ENCODE measurements around the gene PRKACA. TPM values are rescaled to one million over a fixed set of nuclear protein-coding genes. Genes with fewer than 3 reads are reported as not detected.

PRKACA gene
- total and polyA plus RNA-seq, 2 donors (not counting 1 experiment from before 2014, with no cell fraction given), result 43.6 to 67.4 TPM

DNA sequence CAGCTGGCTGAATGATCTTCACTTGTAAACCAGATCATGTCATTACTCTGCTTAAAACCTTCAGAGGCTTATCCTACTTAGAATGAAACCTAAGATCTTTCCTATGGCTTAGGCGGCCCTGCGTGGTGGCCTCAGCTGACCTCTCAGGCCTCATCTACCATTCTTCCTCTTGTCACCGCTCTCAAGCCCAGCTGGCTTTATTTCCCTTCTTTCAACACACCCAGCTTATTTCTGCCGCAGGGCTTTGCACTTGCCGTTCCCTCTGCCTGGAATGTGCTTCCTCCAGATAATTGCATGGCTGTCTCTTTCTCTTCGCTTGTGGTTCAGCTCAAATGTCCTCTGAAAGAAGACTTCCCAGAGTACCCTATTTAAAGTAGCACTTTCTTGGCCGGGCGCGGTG is 22.4 kb upstream of the PRKACA start:
- Histone ChIP-seq H3K36me3 (ENCODE audit: control insufficient read depth, insufficient read depth, low read length) (no peaks in the 10 kb centered on the region), H2AFZ (ENCODE audit: low read length) (no peak overlapping the region), H3K4me2 (ENCODE audit: extremely low read depth, insufficient read depth, low read length) (no peak overlapping the region), H3K4me1 (ENCODE audit: control insufficient read depth, extremely low read depth, insufficient read depth, low read length) (peaks cover 5% of the 10 kb centered on the region), H3K27ac (ENCODE audit: insufficient read depth, low read length) (no peak overlapping the region), H3K27me3 (ENCODE audit: control insufficient read depth, insufficient read depth, low read length) (no peaks in the 10 kb centered on the region), H3K9me3 (ENCODE audit: control insufficient read depth, insufficient read depth, low read depth, low read length) (no peaks in the 10 kb centered on the region), H3K79me2 (ENCODE audit: control insufficient read depth, insufficient read depth, low read length) (peaks cover 8% of the 10 kb centered on the region), H3K9ac (ENCODE audit: insufficient read depth, low read length) (no peak overlapping the region), H4K20me1 (ENCODE audit: control insufficient read depth, extremely low read depth, insufficient read depth, low read length) (no peaks in the 10 kb centered on the region), H3K4me3 (replicated peaks in 1 of 4; ENCODE audit: control extremely low read depth in 1 of 4, insufficient read depth in 1 of 4, low read depth in 3 of 4, low read length in 4 of 4) (no peak overlapping the region)
- no peak for DNase-seq (ENCODE audit: low read depth in 2 of 2)
- no peak for TF ChIP-seq EZH2 (IDR thresholded peaks at IDR 0.05; ENCODE audit: low read length, missing control alignments)
- TF ChIP-seq CTCF (conservative IDR thresholded peaks at IDR 0.05 in 1 of 2, IDR thresholded peaks at IDR 0.05 in 1 of 2; ENCODE audit: low read depth in 1 of 2, low read length in 2 of 2), result no peak

- peak overlapping the region; percentile 17 for H3K27ac ChIP-seq (ENCODE audit: insufficient read depth, low read length)
Observed at GRCh38 chr19:14138576-14139265, 21.2 kb upstream of the PRKACA start.

More at GRCh38 chr19:14138576-14139265, 21.2 kb upstream of the PRKACA start:
- Histone ChIP-seq H3K4me3 (replicated peaks in 1 of 4; ENCODE audit: control extremely low read depth in 1 of 4, insufficient read depth in 1 of 4, low read depth in 3 of 4, low read length in 4 of 4) (peak overlapping the region in 1 of 4 experiments; percentile 1), H3K9me3 (ENCODE audit: control insufficient read depth, insufficient read depth, low read depth, low read length) (no peaks in the 10 kb centered on the region), H2AFZ (ENCODE audit: low read length) (no peak overlapping the region), H3K36me3 (ENCODE audit: control insufficient read depth, insufficient read depth, low read length) (no peaks in the 10 kb centered on the region), H3K27me3 (ENCODE audit: control insufficient read depth, insufficient read depth, low read length) (no peaks in the 10 kb centered on the region), H3K79me2 (ENCODE audit: control insufficient read depth, insufficient read depth, low read length) (peaks cover 13% of the 10 kb centered on the region), H3K4me1 (ENCODE audit: control insufficient read depth, extremely low read depth, insufficient read depth, low read length) (peaks cover 5% of the 10 kb centered on the region), H4K20me1 (ENCODE audit: control insufficient read depth, extremely low read depth, insufficient read depth, low read length) (no peaks in the 10 kb centered on the region), H3K9ac (ENCODE audit: insufficient read depth, low read length) (no peak overlapping the region), H3K4me2 (ENCODE audit: extremely low read depth, insufficient read depth, low read length) (peak overlapping the region; percentile 42)
- DNase-seq (ENCODE audit: low read depth in 2 of 2), result peak; percentile 57 to 61
- TF ChIP-seq CTCF (conservative IDR thresholded peaks at IDR 0.05 in 1 of 2, IDR thresholded peaks at IDR 0.05 in 1 of 2; ENCODE audit: low read depth in 1 of 2, low read length in 2 of 2) (no peak), EZH2 (IDR thresholded peaks at IDR 0.05; ENCODE audit: low read length, missing control alignments) (no peak)

Data from fibroblast of lung (primary cell).